ENCODE results near the gene SCAMP1.

SCAMP1 gene

GRCh38 chr5:78514427-78515330 is 154.3 kb downstream of the SCAMP1 start:
- H3K4me1 ChIP-seq (ENCODE audit: control insufficient read depth, insufficient read depth, low read length) = peaks cover 1% of the 10 kb centered on the region
- TF ChIP-seq ZNF518A (tag by site-specific recombination; conservative IDR thresholded peaks at IDR 0.05; ENCODE audit: low read depth) (no peak), ZSCAN4 (tag by site-specific recombination; IDR thresholded peaks at IDR 0.05) (no peak), HOXA7 (CRISPR knock-in tag; IDR thresholded peaks at IDR 0.05; ENCODE audit: borderline replicate concordance) (no peak), GFI1B (tag by site-specific recombination; IDR thresholded peaks at IDR 0.05) (no peak), ZFP41 (tag by site-specific recombination; IDR thresholded peaks at IDR 0.05; ENCODE audit: borderline replicate concordance) (no peak), PRDM2 (tag by site-specific recombination; IDR thresholded peaks at IDR 0.05; ENCODE audit: borderline replicate concordance) (no peak), OSR2 (tag by site-specific recombination; IDR thresholded peaks at IDR 0.05) (no peak), GLI4 (tag by site-specific recombination; IDR thresholded peaks at IDR 0.05) (no peak)
- H3K36me3 ChIP-seq (ENCODE audit: control insufficient read depth in 2 of 2, insufficient read depth in 1 of 2, low read length in 2 of 2) = no peaks in the 10 kb centered on the region
- H3K9me3 ChIP-seq (ENCODE audit: control insufficient read depth, insufficient read depth, low read depth, low read length) = no peaks in the 10 kb centered on the region
- no peak overlapping the region for H3K4me3 ChIP-seq (ENCODE audit: low read depth, low read length)
- no peak overlapping the region for H3K27ac ChIP-seq (ENCODE audit: extremely low read depth, low read depth, low read length)
- ChIA-PET CTCF (interaction anchor here (1.2 to 1.5 kb wide), 2 partner anchors 72 to 451 kb away, joined by 3 to 4 read pairs; no protein-coding TSS in a partner anchor), POLR2A (no interaction called here)

- H3K4me1 ChIP-seq (ENCODE audit: control insufficient read depth, insufficient read depth, low read length) = no peaks in the 10 kb centered on the region; the same call in 1 of the 2 replicates
- no peak overlapping the region for H3K4me3 ChIP-seq (ENCODE audit: low read depth, low read length)
- no peaks in the 10 kb centered on the region for H3K9me3 ChIP-seq (ENCODE audit: control insufficient read depth, insufficient read depth, low read depth, low read length)
- ChIA-PET POLR2A (no interaction called here), CTCF (interaction anchor here (1.5 kb wide), 1 partner anchor 450 kb away, joined by 4 read pairs; no protein-coding TSS in a partner anchor)
- H3K27ac ChIP-seq (ENCODE audit: extremely low read depth, low read depth, low read length) = no peak overlapping the region
- no peaks in the 10 kb centered on the region for H3K36me3 ChIP-seq (ENCODE audit: control insufficient read depth in 2 of 2, insufficient read depth in 1 of 2, low read length in 2 of 2)
- no peak for TF ChIP-seq SCRT2 (tag by site-specific recombination; IDR thresholded peaks at IDR 0.05)
- TF ChIP-seq ZNF121 (tag by site-specific recombination; IDR thresholded peaks at IDR 0.05) = no peak
- TF ChIP-seq ZSCAN30 (tag by site-specific recombination; IDR thresholded peaks at IDR 0.05) = no peak
- TF ChIP-seq HIC1 (tag by site-specific recombination; IDR thresholded peaks at IDR 0.05) = no peak
- no peak for TF ChIP-seq SALL2 (tag by site-specific recombination; IDR thresholded peaks at IDR 0.05; ENCODE audit: borderline replicate concordance)
- no peak for TF ChIP-seq ZNF544 (tag by site-specific recombination; IDR thresholded peaks at IDR 0.05)
- no peak for TF ChIP-seq ZNF560 (tag by site-specific recombination; IDR thresholded peaks at IDR 0.05; ENCODE audit: borderline replicate concordance)
- no peak for TF ChIP-seq ZFP37 (tag by site-specific recombination; IDR thresholded peaks at IDR 0.05)
- no peak for TF ChIP-seq TCF7L2 (IDR thresholded peaks at IDR 0.05; ENCODE audit: borderline replicate concordance, low read depth, low read length)
- no peak for TF ChIP-seq ZEB2 (tag by site-specific recombination; IDR thresholded peaks at IDR 0.05)
- no peak for TF ChIP-seq ZNF335 (tag by site-specific recombination; conservative IDR thresholded peaks at IDR 0.05)
Measured at GRCh38 chr5:78515670-78516069, 155.3 kb downstream of the SCAMP1 start.
